ENCODE results near the gene CAST. TPM values are rescaled to one million over a fixed set of nuclear protein-coding genes. Genes with fewer than 3 reads are reported as not detected.

Gene CAST
- total RNA-seq, 2 donors from 2014 or later = 315 to 490 TPM

- intact Hi-C loops (cut with DNase I) = no loop called here
- no peak for TF ChIP-seq CTCF (IDR thresholded peaks at IDR 0.05)
- H3K27ac ChIP-seq = no peak overlapping the region
Observed at GRCh38 chr5:96680759-96681470, 18.7 kb downstream of the CAST start.

GRCh38 chr5:96683392-96683791 is 21.2 kb downstream of the CAST start:
- Histone ChIP-seq H3K9me3 (no peaks in the 10 kb centered on the region), H3K4me3 (no peak overlapping the region), H3K9ac (ENCODE audit: low read depth in 2 of 2, low read length in 2 of 2) (no peak overlapping the region), H3K36me3 (no peaks in the 10 kb centered on the region), H3K27me3 (no peaks in the 10 kb centered on the region), H3K4me1 (peaks cover 4% of the 10 kb centered on the region), H3K27ac (no peak overlapping the region)
- intact Hi-C loops (cut with DNase I) = no loop called here
- no peak for DNase-seq
- TF ChIP-seq CTCF (IDR thresholded peaks at IDR 0.05) = no peak

More at GRCh38 chr5:96680759-96681470, 18.7 kb downstream of the CAST start:
- Histone ChIP-seq H3K9me3 (no peaks in the 10 kb centered on the region), H3K4me1 (no peaks in the 10 kb centered on the region), H3K9ac (ENCODE audit: low read depth in 2 of 2, low read length in 2 of 2) (no peak overlapping the region), H3K27me3 (no peaks in the 10 kb centered on the region), H3K4me3 (no peak overlapping the region), H3K36me3 (no peaks in the 10 kb centered on the region)
- DNase-seq = no peak

- intact Hi-C loops (cut with DNase I) = no loop called here
- TF ChIP-seq CTCF (IDR thresholded peaks at IDR 0.05) = no peak
- Histone ChIP-seq H3K4me1 (peaks cover 4% of the 10 kb centered on the region), H3K9ac (ENCODE audit: low read depth in 2 of 2, low read length in 2 of 2) (no peak overlapping the region), H3K27ac (no peak overlapping the region), H3K4me3 (no peak overlapping the region), H3K27me3 (no peaks in the 10 kb centered on the region), H3K36me3 (no peaks in the 10 kb centered on the region), H3K9me3 (no peaks in the 10 kb centered on the region)
- DNase-seq = no peak
Observed at GRCh38 chr5:96683810-96684209, 21.6 kb downstream of the CAST start.

GRCh38 chr5:96687080-96687479 is 24.9 kb downstream of the CAST start:
- no peak overlapping the region for H3K27ac ChIP-seq
- no peaks in the 10 kb centered on the region for H3K36me3 ChIP-seq
- DNase-seq = no peak
- no peak overlapping the region for H3K9ac ChIP-seq (ENCODE audit: low read depth in 2 of 2, low read length in 2 of 2)
- intact Hi-C loops (cut with DNase I) = loop anchor here (5.0 kb wide), 1 partner anchor 75 kb away; no protein-coding TSS in a partner anchor
- H3K9me3 ChIP-seq = no peaks in the 10 kb centered on the region
- no peaks in the 10 kb centered on the region for H3K27me3 ChIP-seq
- no peak for TF ChIP-seq CTCF (IDR thresholded peaks at IDR 0.05)
- peaks cover 4% of the 10 kb centered on the region for H3K4me1 ChIP-seq
- no peak overlapping the region for H3K4me3 ChIP-seq

GRCh38 chr5:96687812-96688453 is 25.8 kb downstream of the CAST start:
- Histone ChIP-seq H3K9me3 (no peaks in the 10 kb centered on the region), H3K36me3 (no peaks in the 10 kb centered on the region), H3K27ac (no peak overlapping the region), H3K9ac (ENCODE audit: low read depth in 2 of 2, low read length in 2 of 2) (no peak overlapping the region), H3K4me3 (no peak overlapping the region), H3K27me3 (no peaks in the 10 kb centered on the region), H3K4me1 (peaks cover 4% of the 10 kb centered on the region)
- peak; percentile 40 for TF ChIP-seq CTCF (IDR thresholded peaks at IDR 0.05)
- intact Hi-C loops (cut with DNase I) = loop anchor here (5.0 kb wide), 1 partner anchor 76 kb away; no protein-coding TSS in a partner anchor
- no peak for DNase-seq

All from colonic mucosa (tissue), 4 donors.